Kidney (tissue), 14 donors: ENCODE results near the gene SCAMP5. TPM values are rescaled to one million over a fixed set of nuclear protein-coding genes. Genes with fewer than 3 reads are reported as not detected.

ENCODE experiments used
- DNase-seq, 5 donors: peaks; one replicate each; pipeline ENCODE4 v3.0.0-alpha.2; 2013 to 2020
- FAIRE-seq: peaks from 2 replicates; lab custom pipeline; 2012; peaks lifted over from hg19 to GRCh38; lab: Jason Lieb, UNC
- H3K27ac ChIP-seq, 2 donors: one replicate each; pipeline ENCODE4 v1.7.0; 2013; ENCODE audit warnings: low read depth in 2 of 2, low read length in 2 of 2, inconsistent platforms in 1 of 2
- H3K27me3 ChIP-seq: one replicate; pipeline ENCODE4 v1.7.1; 2013; ENCODE audit warnings: low read length, inconsistent platforms; ENCODE audit not compliant: control insufficient read depth, insufficient read depth
- H3K36me3 ChIP-seq, 3 donors: one replicate each; pipeline versions ENCODE4 v1.7.0 to v1.7.1; 2013; ENCODE audit warnings: low read length in 3 of 3, control low read depth in 1 of 3, inconsistent platforms in 1 of 3; ENCODE audit not compliant: insufficient read depth in 3 of 3, control insufficient read depth in 2 of 3
- H3K4me1 ChIP-seq, 3 donors: one replicate each; pipeline versions ENCODE4 v1.7.0 to v1.7.1; 2013; ENCODE audit warnings: low read length in 3 of 3, inconsistent platforms in 1 of 3, low read depth in 1 of 3; ENCODE audit not compliant: control insufficient read depth in 2 of 3, insufficient read depth in 2 of 3
- H3K4me3 ChIP-seq, 3 donors: one replicate each; pipeline versions ENCODE4 v1.7.0 to v1.8.1; 2013; ENCODE audit warnings: low read length in 3 of 3, control low read depth in 1 of 3, inconsistent platforms in 1 of 3
- H3K9ac ChIP-seq, 3 donors: one replicate each; pipeline versions ENCODE4 v1.7.0 to v1.7.1; 2013; ENCODE audit warnings: low read length in 3 of 3, control low read depth in 1 of 3, inconsistent platforms in 1 of 3
- H3K9me3 ChIP-seq, 3 donors: one replicate each; pipeline versions ENCODE4 v1.7.0 to v1.7.1; 2013; ENCODE audit warnings: low read length in 3 of 3, control low read depth in 1 of 3, inconsistent platforms in 1 of 3; ENCODE audit not compliant: control insufficient read depth in 2 of 3, insufficient read depth in 1 of 3
- intact Hi-C: fragments of 100-400 bp; cut with DNase I; formaldehyde crosslinking; loops from one replicate; pipeline ENCODE4 v1.11.1; 2022
- polyA plus RNA-seq: library from polyadenylated mRNA; stranded (reverse); fragments of 350-450 nt; fragmentation: Illumina TruSeq; extraction: RNeasy Lipid Tissue Mini Kit (QIAGEN cat#74804); gene quantifications from one replicate; pipeline ENCODE4 v1.2.3, GENCODE V29; 2014; ENCODE audit warnings: low read depth, low replicate concordance; ENCODE audit not compliant: insufficient read depth
- total RNA-seq: library from RNA; stranded (reverse); fragmentation: NEBNext Ultra II Directional; extraction: Animal tissue kit (Norgen Biotek cat#: 25700); gene quantifications from one replicate; pipeline ENCODE4 v1.2.1, GENCODE V29; 2021
- TF ChIP-seq, protein P1 (sequence below): IDR thresholded peaks from 3 replicates; pipeline ENCODE4 v1.5.1; 2012; ENCODE audit warnings: mild to moderate bottlenecking, moderate library complexity, borderline replicate concordance; ENCODE audit not compliant: insufficient read depth; ENCODE audit errors: extremely low read depth
- donor health status: control.
- donor health status: control.
- donor health status: control.
- donor health status: control.
- donor health status: control.
- donor health status: DM: yes; HTN: yes; CAD: no.
- donor health status: Normal renal cell carcinoma (clear cell type).

SCAMP5 gene
- total and polyA plus RNA-seq, 2 donors from 2014 or later, result 13.4 to 29.5 TPM

- H3K4me1 ChIP-seq, result peaks cover 0 to 48% (median 35%) of the 10 kb centered on the region in 3 donors
- H3K4me3 ChIP-seq, result no peak overlapping the region
- intact Hi-C loops, result no loop called here
- no peaks in the 10 kb centered on the region for H3K27me3 ChIP-seq
- no peaks in the 10 kb centered on the region for H3K36me3 ChIP-seq
- no peak overlapping the region for H3K27ac ChIP-seq
- no peaks in the 10 kb centered on the region for H3K9me3 ChIP-seq
- H3K9ac ChIP-seq, result no peak overlapping the region
- FAIRE-seq, result no peak
- DNase-seq, result no peak
- TF ChIP-seq, protein P1, sequence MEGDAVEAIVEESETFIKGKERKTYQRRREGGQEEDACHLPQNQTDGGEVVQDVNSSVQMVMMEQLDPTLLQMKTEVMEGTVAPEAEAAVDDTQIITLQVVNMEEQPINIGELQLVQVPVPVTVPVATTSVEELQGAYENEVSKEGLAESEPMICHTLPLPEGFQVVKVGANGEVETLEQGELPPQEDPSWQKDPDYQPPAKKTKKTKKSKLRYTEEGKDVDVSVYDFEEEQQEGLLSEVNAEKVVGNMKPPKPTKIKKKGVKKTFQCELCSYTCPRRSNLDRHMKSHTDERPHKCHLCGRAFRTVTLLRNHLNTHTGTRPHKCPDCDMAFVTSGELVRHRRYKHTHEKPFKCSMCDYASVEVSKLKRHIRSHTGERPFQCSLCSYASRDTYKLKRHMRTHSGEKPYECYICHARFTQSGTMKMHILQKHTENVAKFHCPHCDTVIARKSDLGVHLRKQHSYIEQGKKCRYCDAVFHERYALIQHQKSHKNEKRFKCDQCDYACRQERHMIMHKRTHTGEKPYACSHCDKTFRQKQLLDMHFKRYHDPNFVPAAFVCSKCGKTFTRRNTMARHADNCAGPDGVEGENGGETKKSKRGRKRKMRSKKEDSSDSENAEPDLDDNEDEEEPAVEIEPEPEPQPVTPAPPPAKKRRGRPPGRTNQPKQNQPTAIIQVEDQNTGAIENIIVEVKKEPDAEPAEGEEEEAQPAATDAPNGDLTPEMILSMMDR, result no peak
Observed at GRCh38 chr15:75045332-75046015, 50.1 kb downstream of the SCAMP5 start.

DNA sequence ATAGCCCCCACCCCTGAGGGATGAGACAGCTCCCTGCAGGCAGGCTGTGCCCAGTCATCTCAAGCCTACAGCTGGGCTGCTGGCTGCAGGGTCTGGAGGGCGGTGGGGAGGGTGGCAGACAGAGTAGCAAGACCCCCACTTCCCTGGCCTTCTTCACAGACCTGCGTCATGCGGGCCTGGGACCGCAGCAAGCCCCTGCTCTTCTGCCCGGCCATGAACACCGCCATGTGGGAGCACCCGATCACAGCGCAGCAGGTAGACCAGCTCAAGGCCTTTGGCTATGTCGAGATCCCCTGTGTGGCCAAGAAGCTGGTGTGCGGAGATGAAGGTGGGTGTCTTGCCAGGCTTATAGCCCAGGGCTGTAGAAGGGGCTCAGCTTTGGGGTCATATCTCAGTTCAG is 53.0 kb downstream of the SCAMP5 start:
- FAIRE-seq, result no peak
- no peaks in the 10 kb centered on the region for H3K27me3 ChIP-seq
- TF ChIP-seq, protein P1, result no peak
- H3K36me3 ChIP-seq, result no peaks in the 10 kb centered on the region
- no peak for DNase-seq
- H3K4me3 ChIP-seq, result no peak overlapping the region
- intact Hi-C loops, result no loop called here
- H3K4me1 ChIP-seq, result peaks cover 0 to 39% (median 35%) of the 10 kb centered on the region in 3 donors
- H3K27ac ChIP-seq, result no peak overlapping the region
- no peak overlapping the region for H3K9ac ChIP-seq
- H3K9me3 ChIP-seq, result no peaks in the 10 kb centered on the region

GRCh38 chr15:75049392-75049791 is 54.0 kb downstream of the SCAMP5 start:
- FAIRE-seq (no peak), DNase-seq (peak in 2 of 5 donors; percentile 39 to 89)
- H3K4me1 ChIP-seq, result peaks cover 0 to 33% (median 31%) of the 10 kb centered on the region in 3 donors
- no peaks in the 10 kb centered on the region for H3K27me3 ChIP-seq
- no peak overlapping the region for H3K4me3 ChIP-seq
- H3K9me3 ChIP-seq, result no peaks in the 10 kb centered on the region
- H3K9ac ChIP-seq, result peak overlapping the region in 1 of 3 donors; percentile 26
- no peaks in the 10 kb centered on the region for H3K36me3 ChIP-seq
- TF ChIP-seq, protein P1, result no peak
- no peak overlapping the region for H3K27ac ChIP-seq
- intact Hi-C loops, result no loop called here
